ENCODE measurements around the gene WRAP73.

Gene WRAP73

GRCh38 chr1:3674100-3675094 lies 24.5 kb upstream of the WRAP73 start:
- TF ChIP-seq YY1 (IDR thresholded peaks at IDR 0.05; ENCODE audit: low read depth) (no peak), NFIC (IDR thresholded peaks at IDR 0.05) (no peak), FOXM1 (IDR thresholded peaks at IDR 0.05; ENCODE audit: borderline replicate concordance, low read depth) (no peak), EP300 (IDR thresholded peaks at IDR 0.05; ENCODE audit: borderline replicate concordance) (no peak), REST (IDR thresholded peaks at IDR 0.05; ENCODE audit: low read depth) (no peak), TEAD4 (IDR thresholded peaks at IDR 0.05) (no peak), CEBPB (IDR thresholded peaks at IDR 0.05) (no peak), ZBTB7A (IDR thresholded peaks at IDR 0.05; ENCODE audit: low read depth) (no peak), MAX (IDR thresholded peaks at IDR 0.05) (no peak), CREB1 (IDR thresholded peaks at IDR 0.05; ENCODE audit: low read depth) (no peak), EGR1 (IDR thresholded peaks at IDR 0.05) (no peak), USF1 (IDR thresholded peaks at IDR 0.05) (no peak), RAD21 (IDR thresholded peaks at IDR 0.05; ENCODE audit: low read depth) (no peak), TCF12 (IDR thresholded peaks at IDR 0.05; ENCODE audit: low read depth) (no peak), TAF1 (IDR thresholded peaks at IDR 0.05; ENCODE audit: low read depth) (no peak)

GRCh38 chr1:3673381-3674099 lies 23.6 kb upstream of the WRAP73 start:
- TF ChIP-seq CREB1 (IDR thresholded peaks at IDR 0.05; ENCODE audit: low read depth), result no peak
- no peak for TF ChIP-seq TCF12 (IDR thresholded peaks at IDR 0.05; ENCODE audit: low read depth)
- no peak for TF ChIP-seq ZBTB7A (IDR thresholded peaks at IDR 0.05; ENCODE audit: low read depth)
- no peak for TF ChIP-seq CEBPB (IDR thresholded peaks at IDR 0.05)
- no peak for TF ChIP-seq EP300 (IDR thresholded peaks at IDR 0.05; ENCODE audit: borderline replicate concordance)
- no peak for TF ChIP-seq MAX (IDR thresholded peaks at IDR 0.05)
- no peak for TF ChIP-seq RAD21 (IDR thresholded peaks at IDR 0.05; ENCODE audit: low read depth)
- TF ChIP-seq TEAD4 (IDR thresholded peaks at IDR 0.05), result no peak
- TF ChIP-seq TAF1 (IDR thresholded peaks at IDR 0.05; ENCODE audit: low read depth), result no peak
- no peak for TF ChIP-seq FOXM1 (IDR thresholded peaks at IDR 0.05; ENCODE audit: borderline replicate concordance, low read depth)
- no peak for TF ChIP-seq EGR1 (IDR thresholded peaks at IDR 0.05)

GRCh38 chr1:3672971-3673361 lies 23.1 kb upstream of the WRAP73 start:
- TF ChIP-seq CREB1 (IDR thresholded peaks at IDR 0.05; ENCODE audit: low read depth), result no peak
- no peak for TF ChIP-seq TCF12 (IDR thresholded peaks at IDR 0.05; ENCODE audit: low read depth)
- TF ChIP-seq EP300 (IDR thresholded peaks at IDR 0.05; ENCODE audit: borderline replicate concordance), result no peak
- no peak for TF ChIP-seq TAF1 (IDR thresholded peaks at IDR 0.05; ENCODE audit: low read depth)
- no peak for TF ChIP-seq TEAD4 (IDR thresholded peaks at IDR 0.05)
- no peak for TF ChIP-seq NFIC (IDR thresholded peaks at IDR 0.05)
- TF ChIP-seq RAD21 (IDR thresholded peaks at IDR 0.05; ENCODE audit: low read depth), result no peak
- no peak for TF ChIP-seq EGR1 (IDR thresholded peaks at IDR 0.05)
- no peak for TF ChIP-seq MAX (IDR thresholded peaks at IDR 0.05)
- TF ChIP-seq USF1 (IDR thresholded peaks at IDR 0.05), result no peak
- no peak for TF ChIP-seq ZBTB7A (IDR thresholded peaks at IDR 0.05; ENCODE audit: low read depth)
- no peak for TF ChIP-seq YY1 (IDR thresholded peaks at IDR 0.05; ENCODE audit: low read depth)
- no peak for TF ChIP-seq FOXM1 (IDR thresholded peaks at IDR 0.05; ENCODE audit: borderline replicate concordance, low read depth)
- TF ChIP-seq REST (IDR thresholded peaks at IDR 0.05; ENCODE audit: low read depth), result no peak

- TF ChIP-seq RAD21 (IDR thresholded peaks at IDR 0.05; ENCODE audit: low read depth) (no peak), ZBTB7A (IDR thresholded peaks at IDR 0.05; ENCODE audit: low read depth) (no peak), EGR1 (IDR thresholded peaks at IDR 0.05) (no peak), TAF1 (IDR thresholded peaks at IDR 0.05; ENCODE audit: low read depth) (no peak), REST (IDR thresholded peaks at IDR 0.05; ENCODE audit: low read depth) (no peak), CEBPB (IDR thresholded peaks at IDR 0.05) (no peak)
These were observed 22.5 kb upstream of the WRAP73 start for GRCh38 chr1:3672231-3672970.

Measured in Ishikawa (cell line).